ENCODE results near the gene RANGAP1. TPM values are rescaled to one million over a fixed set of nuclear protein-coding genes. Genes with fewer than 3 reads are reported as not detected.

RANGAP1 gene
- total and polyA plus RNA-seq, 12 donors = 23.2 to 90.3 (median 31.4) TPM

- Histone ChIP-seq H3K4me3 (no peak overlapping the region), H3K27ac (no peak overlapping the region), H3K36me3 (peaks cover 0 to 100% (median 52%) of the 10 kb centered on the region in 9 donors), H3K27me3 (no peaks in the 10 kb centered on the region), H3K4me1 (peaks cover 0 to 16% (median 0%) of the 10 kb centered on the region in 9 donors), H3K9me3 (no peaks in the 10 kb centered on the region)
- 86 to 94% methylated on average over 7 of the region's 7 CpGs for WGBS, 2 donors
- DNase-seq (no peak), ATAC-seq (no peak)
- no peak for TF ChIP-seq CTCF (IDR thresholded peaks at IDR 0.05)
- intact Hi-C loops (cut with DNase I) = no loop called here
These were observed 31.8 kb downstream of the RANGAP1 start for GRCh38 chr22:41254230-41254629.

DNA sequence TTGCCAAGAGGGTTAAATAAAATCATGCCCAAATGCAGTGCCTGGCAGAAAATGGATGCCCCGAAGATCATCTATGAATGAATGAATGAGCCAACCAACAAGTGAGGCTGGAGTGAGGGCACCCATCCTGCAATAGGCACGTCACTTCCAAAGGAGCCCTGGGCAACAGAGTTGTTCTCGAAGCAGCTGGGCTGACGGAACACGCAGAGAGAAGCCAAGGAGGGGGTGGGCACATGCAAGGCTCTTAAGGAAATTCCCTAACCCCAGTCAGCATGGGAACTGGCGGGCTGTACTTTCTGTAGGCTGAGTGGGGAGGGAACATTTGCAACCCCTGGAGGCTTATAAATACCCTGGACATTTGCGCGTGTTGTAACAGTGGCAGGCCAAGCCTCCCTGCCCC, 33.6 kb downstream of the RANGAP1 start:
- 94% methylated on average over 8 of the region's 8 CpGs for WGBS, 2 donors
- Histone ChIP-seq H3K27me3 (no peaks in the 10 kb centered on the region), H3K27ac (no peak overlapping the region), H3K4me3 (no peak overlapping the region), H3K4me1 (peaks cover 0 to 20% (median 7%) of the 10 kb centered on the region in 9 donors), H3K9me3 (no peaks in the 10 kb centered on the region), H3K36me3 (peaks cover 0 to 100% (median 57%) of the 10 kb centered on the region in 9 donors)
- DNase-seq = no peak
- no peak for TF ChIP-seq CTCF (IDR thresholded peaks at IDR 0.05)
- intact Hi-C loops (cut with DNase I) = no loop called here
- no peak for ATAC-seq

GRCh38 chr22:41250127-41250526, 35.9 kb downstream of the RANGAP1 start:
- H3K36me3 ChIP-seq = peaks cover 0 to 99% (median 49%) of the 10 kb centered on the region in 9 donors
- TF ChIP-seq CTCF (IDR thresholded peaks at IDR 0.05) = no peak
- no peaks in the 10 kb centered on the region for H3K27me3 ChIP-seq
- DNase-seq (no peak), ATAC-seq (no peak)
- H3K4me3 ChIP-seq = no peak overlapping the region
- 93 to 96% methylated on average over 12 of the region's 12 CpGs for WGBS, 2 donors
- intact Hi-C loops (cut with DNase I) = no loop called here
- H3K27ac ChIP-seq = no peak overlapping the region
- H3K4me1 ChIP-seq = peaks cover 0 to 16% (median 7%) of the 10 kb centered on the region in 9 donors
- H3K9me3 ChIP-seq = no peaks in the 10 kb centered on the region

GRCh38 chr22:41249442-41249841, 36.5 kb downstream of the RANGAP1 start:
- WGBS, 2 donors = 92 to 94% methylated on average over 14 of the region's 14 CpGs
- Histone ChIP-seq H3K9me3 (no peaks in the 10 kb centered on the region), H3K27me3 (no peaks in the 10 kb centered on the region), H3K36me3 (peaks cover 0 to 96% (median 46%) of the 10 kb centered on the region in 9 donors), H3K4me3 (no peak overlapping the region), H3K27ac (peak overlapping the region in 2 of 10 donors; percentile 77 to 78), H3K4me1 (peaks cover 0 to 16% (median 7%) of the 10 kb centered on the region in 9 donors)
- ATAC-seq (no peak), DNase-seq (no peak)
- intact Hi-C loops (cut with DNase I) = loop anchor here in 1 of 10 donors (10.0 kb wide), 1 partner anchor 55 kb away; the partner anchor contains the start of gene ZC3H7B
- TF ChIP-seq CTCF (IDR thresholded peaks at IDR 0.05) = no peak

Measured in heart right ventricle (tissue), 16 donors.